MCF 10A (cell line): Measurements from ENCODE around the gene HMGN4. TPM values are rescaled to one million over a fixed set of nuclear protein-coding genes. Genes with fewer than 3 reads are reported as not detected.
A peak's percentile ranks its signal among the peaks of the same experiment; 100 is the strongest.

Experiments
- BruUV-seq: library from RNA; stranded (reverse); fragments of 400-500 nt; replicated peaks from 2 replicates; lab custom pipeline; 2021; lab: Mats Ljungman, UMichigan
- CTCF ChIA-PET: fragments of 300-600 bp; sonication (Branson Sonifier 250); formaldehyde crosslinking; extraction: SDS; loops from one replicate; lab custom pipeline; 2021; ENCODE audit warnings: antibody characterized with exemption, inconsistent platforms; lab: Yijun Ruan, JAX
- POLR2A ChIA-PET: fragments of 300-600, 350-650 bp; sonication (Branson Sonifier 250); formaldehyde crosslinking; extraction: SDS; loops from one replicate; lab custom pipeline; 2020; ENCODE audit warnings: antibody characterized with exemption, inconsistent platforms; lab: Yijun Ruan, JAX
- DNase-seq: peaks from one replicate; pipeline ENCODE4 v3.0.0-alpha.2; 2018; ENCODE audit not compliant: unreplicated experiment
- H3K27ac Mint-ChIP-seq: one replicate; pipeline ENCODE4 v1.8.0; 2022; ENCODE audit warnings: mild to moderate bottlenecking, low read depth, mixed read lengths; ENCODE audit not compliant: unreplicated experiment
- H3K27me3 Mint-ChIP-seq: one replicate; pipeline ENCODE4 v1.8.0; 2022; ENCODE audit warnings: mixed read lengths; ENCODE audit not compliant: insufficient read depth, unreplicated experiment
- H3K36me3 Mint-ChIP-seq: one replicate; pipeline ENCODE4 v1.8.0; 2022; ENCODE audit warnings: mild to moderate bottlenecking, moderate library complexity, mixed read lengths; ENCODE audit not compliant: insufficient read depth, unreplicated experiment
- H3K4me1 Mint-ChIP-seq: one replicate; pipeline ENCODE4 v1.8.0; 2022; ENCODE audit warnings: mixed read lengths; ENCODE audit not compliant: insufficient read depth, unreplicated experiment
- H3K4me3 Mint-ChIP-seq: one replicate; pipeline ENCODE4 v1.8.0; 2022; ENCODE audit warnings: mild to moderate bottlenecking, moderate library complexity, mixed read lengths; ENCODE audit not compliant: unreplicated experiment
- H3K9me3 Mint-ChIP-seq: one replicate; pipeline ENCODE4 v1.8.0; 2022; ENCODE audit warnings: mixed read lengths; ENCODE audit not compliant: unreplicated experiment
- intact Hi-C: fragments of 100-400 bp; cut with micrococcal nuclease; formaldehyde crosslinking; loops from 2 replicates; pipeline ENCODE4 v1.14.1; 2022
- total RNA-seq: library from RNA; stranded (reverse); gene quantifications from 2 replicates; pipeline ENCODE4 v1.2.3, GENCODE V29; 2022
- TF ChIP-seq, protein P1 (sequence below): fragments of 200-600 bp; IDR thresholded peaks from one replicate; pipeline ENCODE4 v1.8.0; 2022; ENCODE audit warnings: antibody characterized with exemption, mild to moderate bottlenecking; ENCODE audit not compliant: unreplicated experiment

HMGN4 gene
- total RNA-seq, 1 experiment from 2014 or later: 71.7 TPM

DNA sequence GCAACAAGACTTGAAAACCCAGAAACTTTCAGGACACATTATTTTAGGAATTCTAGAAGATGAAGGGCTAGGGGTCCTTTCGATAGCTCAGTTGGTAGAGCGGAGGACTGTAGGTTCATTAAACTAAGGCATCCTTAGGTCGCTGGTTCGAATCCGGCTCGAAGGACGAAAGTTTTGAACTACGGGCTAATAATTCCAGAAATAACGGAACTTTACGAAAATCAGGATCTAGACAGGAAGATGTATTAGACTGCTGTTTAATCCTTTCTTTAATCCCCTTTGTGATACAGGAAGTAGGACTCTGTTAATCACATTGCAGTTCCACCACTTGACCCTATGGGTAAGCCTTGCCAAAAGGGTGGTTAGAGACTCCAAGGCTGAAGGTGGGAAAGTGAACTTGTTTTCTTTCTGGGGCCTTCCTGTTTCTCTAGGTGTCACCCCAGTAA, 37.4 kb downstream of the HMGN4 start:
- CTCF ChIA-PET: interaction anchor here (0.6 to 9.2 kb wide), 2 partner anchors 17 to 545 kb away, joined by 3 to 84 read pairs; no protein-coding TSS in a partner anchor
- DNase-seq: no peak
- Mint-ChIP-seq H3K9me3 (no peaks in the 10 kb centered on the region), H3K4me1 (peaks cover 11% of the 10 kb centered on the region), H3K27ac (no peak overlapping the region), H3K4me3 (no peak overlapping the region), H3K27me3 (no peaks in the 10 kb centered on the region), H3K36me3 (peaks cover 17% of the 10 kb centered on the region)
- intact Hi-C loops: no loop called here
- POLR2A ChIA-PET: interaction anchor here (0.9 to 3.7 kb wide), 3 partner anchors 20 to 378 kb away, joined by 3 to 31 read pairs (median 5); partner anchors contain the start of gene ABT1
- BruUV-seq: no TSS peak
- TF ChIP-seq, protein P1, sequence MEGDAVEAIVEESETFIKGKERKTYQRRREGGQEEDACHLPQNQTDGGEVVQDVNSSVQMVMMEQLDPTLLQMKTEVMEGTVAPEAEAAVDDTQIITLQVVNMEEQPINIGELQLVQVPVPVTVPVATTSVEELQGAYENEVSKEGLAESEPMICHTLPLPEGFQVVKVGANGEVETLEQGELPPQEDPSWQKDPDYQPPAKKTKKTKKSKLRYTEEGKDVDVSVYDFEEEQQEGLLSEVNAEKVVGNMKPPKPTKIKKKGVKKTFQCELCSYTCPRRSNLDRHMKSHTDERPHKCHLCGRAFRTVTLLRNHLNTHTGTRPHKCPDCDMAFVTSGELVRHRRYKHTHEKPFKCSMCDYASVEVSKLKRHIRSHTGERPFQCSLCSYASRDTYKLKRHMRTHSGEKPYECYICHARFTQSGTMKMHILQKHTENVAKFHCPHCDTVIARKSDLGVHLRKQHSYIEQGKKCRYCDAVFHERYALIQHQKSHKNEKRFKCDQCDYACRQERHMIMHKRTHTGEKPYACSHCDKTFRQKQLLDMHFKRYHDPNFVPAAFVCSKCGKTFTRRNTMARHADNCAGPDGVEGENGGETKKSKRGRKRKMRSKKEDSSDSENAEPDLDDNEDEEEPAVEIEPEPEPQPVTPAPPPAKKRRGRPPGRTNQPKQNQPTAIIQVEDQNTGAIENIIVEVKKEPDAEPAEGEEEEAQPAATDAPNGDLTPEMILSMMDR: no peak

- POLR2A ChIA-PET: interaction anchor here (0.7 to 3.7 kb wide), 8 partner anchors 7 to 387 kb away, joined by 3 to 31 read pairs (median 4); partner anchors contain the start of genes ABT1 and HMGN4
- no TSS peak for BruUV-seq
- no peaks in the 10 kb centered on the region for H3K9me3 Mint-ChIP-seq
- peaks cover 15% of the 10 kb centered on the region for H3K36me3 Mint-ChIP-seq
- peak; percentile 25 for DNase-seq
- intact Hi-C loops: no loop called here
- TF ChIP-seq, protein P1: no peak
- H3K4me3 Mint-ChIP-seq: peak overlapping the region; percentile 74
- H3K27me3 Mint-ChIP-seq: no peaks in the 10 kb centered on the region
- H3K27ac Mint-ChIP-seq: no peak overlapping the region
- H3K4me1 Mint-ChIP-seq: peaks cover 10% of the 10 kb centered on the region
- CTCF ChIA-PET: interaction anchor here (0.6 to 9.2 kb wide), 6 partner anchors 9 to 537 kb away, joined by 3 to 84 read pairs (median 4); no protein-coding TSS in a partner anchor
Measured at GRCh38 chr6:26576407-26576843, 38.3 kb downstream of the HMGN4 start.

DNA sequence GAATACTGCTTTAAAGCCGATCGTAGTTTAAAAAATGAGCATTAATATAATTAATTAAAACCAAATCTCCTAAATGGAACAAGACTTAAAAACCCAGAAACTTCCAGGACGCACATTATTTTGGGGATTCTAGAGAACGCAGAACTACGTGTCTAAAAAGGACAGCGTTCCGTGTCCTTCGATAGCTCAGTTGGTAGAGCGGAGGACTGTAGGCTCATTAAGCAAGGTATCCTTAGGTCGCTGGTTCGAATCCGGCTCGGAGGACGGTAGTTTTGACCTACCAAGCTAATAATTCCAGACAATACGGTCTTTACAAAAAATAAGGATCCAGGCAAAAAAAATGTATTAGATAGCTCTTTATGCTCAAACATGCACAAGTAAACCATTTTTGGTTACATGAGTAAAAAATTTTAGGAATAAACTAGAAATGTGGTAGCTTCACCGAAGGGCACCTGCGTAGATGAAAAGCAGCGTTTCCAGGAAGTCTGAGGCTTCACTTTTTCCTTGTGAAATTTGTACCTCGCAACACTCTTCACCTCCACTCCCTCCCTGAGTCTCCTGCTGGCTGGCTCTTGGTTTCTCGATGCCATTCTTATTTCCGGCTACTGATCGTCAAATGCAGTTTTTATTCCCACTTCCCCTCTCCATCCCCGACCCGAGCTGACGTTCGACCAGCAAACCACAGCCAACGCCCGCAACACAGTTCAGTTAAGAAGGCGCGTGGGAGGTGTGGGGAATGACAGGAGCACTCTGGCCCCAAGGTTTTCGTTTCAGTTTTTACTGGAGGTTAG, 39.0 kb downstream of the HMGN4 start:
- Mint-ChIP-seq H3K27ac (no peak overlapping the region), H3K9me3 (no peaks in the 10 kb centered on the region), H3K4me1 (peaks cover 6% of the 10 kb centered on the region), H3K27me3 (peaks cover 2% of the 10 kb centered on the region), H3K36me3 (peaks cover 8% of the 10 kb centered on the region), H3K4me3 (peak overlapping the region; percentile 74)
- DNase-seq: peak; percentile 77
- BruUV-seq: no TSS peak
- intact Hi-C loops: loop anchor here (1.0 kb wide), 1 partner anchor 18 kb away; no protein-coding TSS in a partner anchor
- TF ChIP-seq, protein P1: no peak
- ChIA-PET CTCF (interaction anchor here (0.6 to 9.2 kb wide), 8 partner anchors 8 to 537 kb away, joined by 3 to 84 read pairs (median 3); no protein-coding TSS in a partner anchor), POLR2A (interaction anchor here (0.7 to 3.7 kb wide), 8 partner anchors 8 to 388 kb away, joined by 3 to 31 read pairs (median 4); partner anchors contain the start of genes ABT1 and HMGN4)

DNA sequence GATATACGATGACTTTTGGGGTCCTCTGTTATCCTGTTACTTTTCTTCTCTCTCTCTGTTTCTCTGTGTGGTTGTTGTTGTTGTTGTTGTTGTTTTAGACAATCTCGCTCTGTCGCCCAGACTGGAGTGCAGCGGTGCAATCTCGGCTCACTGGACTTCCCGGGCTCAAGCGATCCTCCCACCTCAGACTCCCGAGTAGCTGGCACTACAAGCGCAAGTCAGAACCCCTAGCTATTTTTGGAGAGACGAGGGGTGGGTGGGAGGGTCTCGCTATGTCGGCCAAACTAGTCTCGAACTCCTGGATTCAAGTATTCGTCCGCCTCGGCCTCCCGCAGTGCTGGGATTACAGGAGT, 39.5 kb downstream of the HMGN4 start:
- Mint-ChIP-seq H3K4me1 (peaks cover 6% of the 10 kb centered on the region), H3K27ac (no peak overlapping the region), H3K36me3 (peaks cover 7% of the 10 kb centered on the region), H3K27me3 (peaks cover 8% of the 10 kb centered on the region), H3K4me3 (peak overlapping the region; percentile 74), H3K9me3 (no peaks in the 10 kb centered on the region)
- TF ChIP-seq, protein P1: no peak
- POLR2A ChIA-PET: interaction anchor here (0.7 to 3.7 kb wide), 5 partner anchors 9 to 247 kb away, joined by 3 to 31 read pairs (median 5); partner anchors contain the start of genes ABT1 and HMGN4
- no TSS peak for BruUV-seq
- no peak for DNase-seq
- CTCF ChIA-PET: interaction anchor here (0.6 to 9.2 kb wide), 3 partner anchors 7 to 310 kb away, joined by 3 to 84 read pairs (median 5); no protein-coding TSS in a partner anchor
- intact Hi-C loops: loop anchor here (1.0 kb wide), 1 partner anchor 18 kb away; no protein-coding TSS in a partner anchor
